ENCODE measurements around the gene KARS1.
A peak's percentile ranks its signal among the peaks of the same experiment; 100 is the strongest.

DNA sequence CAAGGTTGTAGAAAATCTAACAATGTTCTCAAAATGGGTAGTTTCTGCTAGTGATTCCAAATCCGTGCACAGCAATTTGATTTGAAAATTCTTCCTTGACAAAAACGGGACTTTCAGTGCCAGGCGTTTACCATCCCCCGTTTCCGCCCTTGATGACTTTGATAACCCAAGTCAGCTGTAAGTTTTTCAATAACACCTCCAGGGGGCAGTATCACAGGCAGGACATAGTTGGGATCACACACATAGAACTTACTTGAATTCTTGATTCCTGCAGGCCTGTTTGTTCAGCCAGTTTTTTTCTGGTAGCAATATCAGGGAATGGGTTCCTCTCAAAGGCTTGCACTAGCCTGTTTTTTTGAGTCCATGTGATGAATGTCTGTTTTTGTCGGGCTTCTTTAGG lies 48.2 kb upstream of the KARS1 start:
- TF ChIP-seq POLR2A (IDR thresholded peaks at IDR 0.05) = no peak
- TF ChIP-seq, protein P1, sequence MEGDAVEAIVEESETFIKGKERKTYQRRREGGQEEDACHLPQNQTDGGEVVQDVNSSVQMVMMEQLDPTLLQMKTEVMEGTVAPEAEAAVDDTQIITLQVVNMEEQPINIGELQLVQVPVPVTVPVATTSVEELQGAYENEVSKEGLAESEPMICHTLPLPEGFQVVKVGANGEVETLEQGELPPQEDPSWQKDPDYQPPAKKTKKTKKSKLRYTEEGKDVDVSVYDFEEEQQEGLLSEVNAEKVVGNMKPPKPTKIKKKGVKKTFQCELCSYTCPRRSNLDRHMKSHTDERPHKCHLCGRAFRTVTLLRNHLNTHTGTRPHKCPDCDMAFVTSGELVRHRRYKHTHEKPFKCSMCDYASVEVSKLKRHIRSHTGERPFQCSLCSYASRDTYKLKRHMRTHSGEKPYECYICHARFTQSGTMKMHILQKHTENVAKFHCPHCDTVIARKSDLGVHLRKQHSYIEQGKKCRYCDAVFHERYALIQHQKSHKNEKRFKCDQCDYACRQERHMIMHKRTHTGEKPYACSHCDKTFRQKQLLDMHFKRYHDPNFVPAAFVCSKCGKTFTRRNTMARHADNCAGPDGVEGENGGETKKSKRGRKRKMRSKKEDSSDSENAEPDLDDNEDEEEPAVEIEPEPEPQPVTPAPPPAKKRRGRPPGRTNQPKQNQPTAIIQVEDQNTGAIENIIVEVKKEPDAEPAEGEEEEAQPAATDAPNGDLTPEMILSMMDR (IDR thresholded peaks at IDR 0.05) = peak in 1 of 7 experiments; percentile 7

Data from body of pancreas (tissue), 4 donors.